Stimulated activated CD8-positive, alpha-beta memory T cell treated with anti-CD3 and anti-CD28 coated beads, Interleukin-12 subunit alpha, Interleukin-12 subunit beta, amount 100 ng/mL, for 1 hour (primary cell): ENCODE data around the gene APEH.
"Not testable (repeated sequence)": the region's sequence is repeated elsewhere in the genome, so short reads cannot be mapped to it uniquely, and the experiment has no call there.

ENCODE experiments used
- DNase-seq: peaks from one replicate; pipeline ENCODE4 v3.0.0-alpha.2; 2020; ENCODE audit warnings: low read depth

APEH gene

GRCh38 chr3:49690856-49691255, 16.7 kb downstream of the APEH start:
- DNase-seq = not testable (repeated sequence)

DNA sequence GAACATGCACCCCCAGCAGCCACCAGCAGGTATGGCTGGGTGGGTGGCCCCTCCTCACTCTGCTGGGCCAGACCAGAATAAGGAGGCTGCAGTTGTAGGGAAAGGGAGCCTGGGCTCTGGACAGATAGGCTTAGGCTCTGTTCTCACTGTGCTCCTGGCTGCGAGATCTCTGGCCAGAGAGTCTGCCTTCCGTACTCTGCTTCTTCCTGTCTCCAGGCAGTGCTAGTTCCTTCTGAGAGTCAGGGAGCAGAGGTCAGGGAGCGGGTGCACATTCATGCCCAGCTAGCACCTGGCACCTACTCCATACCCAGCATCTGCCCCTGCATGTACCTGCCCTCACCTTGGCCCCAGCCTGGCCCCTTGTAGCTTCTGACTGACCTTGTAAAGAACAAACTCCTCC, 17.3 kb downstream of the APEH start:
- DNase-seq = not testable (repeated sequence)

DNA sequence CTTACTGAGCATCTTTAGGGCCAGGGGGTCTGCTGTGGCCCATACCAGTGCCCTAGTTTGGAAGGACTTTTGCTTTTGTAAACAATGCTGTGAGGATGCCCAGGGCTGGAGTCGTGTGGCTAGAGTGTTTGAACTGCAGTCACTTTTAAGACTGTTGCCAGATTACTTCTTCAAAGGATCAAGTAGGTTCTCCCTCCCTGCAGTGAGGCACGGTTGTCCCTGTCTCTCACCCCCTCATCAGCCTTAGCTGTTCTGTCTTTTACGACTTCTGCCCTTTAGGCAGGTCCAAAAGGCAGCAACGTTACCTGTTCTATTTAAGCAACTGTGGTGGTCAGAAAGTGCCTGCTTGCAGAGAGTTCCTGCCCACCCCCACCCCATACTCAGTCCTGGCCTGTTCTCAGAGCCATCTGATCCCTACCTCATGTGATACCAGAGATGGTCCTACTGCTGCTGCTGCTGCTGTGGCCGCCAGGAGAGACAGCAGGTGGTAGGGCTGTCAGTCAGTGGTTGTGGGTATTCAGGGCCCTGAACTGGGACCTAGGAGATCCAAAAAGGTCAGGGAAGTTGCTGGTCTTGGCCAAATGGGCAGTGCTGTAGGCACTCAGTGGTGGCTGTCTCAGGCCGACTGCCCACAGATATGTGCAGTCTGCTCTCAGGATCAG, 20.4 kb downstream of the APEH start:
- DNase-seq = not testable (repeated sequence)

GRCh38 chr3:49695350-49696015, 21.3 kb downstream of the APEH start:
- DNase-seq = not testable (repeated sequence)

GRCh38 chr3:49699281-49699979, 25.3 kb downstream of the APEH start:
- DNase-seq = no peak

DNA sequence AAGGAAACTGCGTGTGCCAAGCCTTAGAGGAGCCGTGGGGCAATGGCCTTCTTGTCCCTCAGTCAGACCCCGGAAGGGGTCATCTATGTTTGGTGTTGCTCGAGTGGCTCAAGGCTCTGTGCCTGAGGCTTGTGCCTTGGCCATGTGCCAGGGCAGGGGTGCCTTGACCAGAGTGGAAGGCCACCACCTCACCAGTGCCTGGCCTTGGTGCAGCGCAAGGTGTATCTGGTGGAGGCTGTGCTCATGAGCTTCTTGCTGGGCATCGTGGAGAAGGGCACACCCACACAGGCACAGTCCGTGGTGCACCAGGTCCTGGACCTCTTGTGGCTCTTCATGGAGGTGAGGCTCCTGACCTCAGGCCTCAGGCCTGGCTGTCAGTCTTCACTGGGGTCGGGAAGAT, 25.9 kb downstream of the APEH start:
- no peak for DNase-seq

GRCh38 chr3:49700453-49701128, 26.4 kb downstream of the APEH start:
- DNase-seq = no peak

- no peak for DNase-seq
These were observed 27.4 kb downstream of the APEH start for GRCh38 chr3:49701388-49702077.

GRCh38 chr3:49702672-49703071, 28.5 kb downstream of the APEH start:
- no peak for DNase-seq

- peak; percentile 47 for DNase-seq
These were observed 29.3 kb downstream of the APEH start for GRCh38 chr3:49703443-49703927.

GRCh38 chr3:49703956-49704355, 29.8 kb downstream of the APEH start:
- DNase-seq = no peak

- no peak for DNase-seq
These were observed 30.5 kb downstream of the APEH start for GRCh38 chr3:49704629-49705028.

GRCh38 chr3:49705390-49705960, 31.3 kb downstream of the APEH start:
- DNase-seq = no peak

GRCh38 chr3:49706456-49707112, 32.4 kb downstream of the APEH start:
- no peak for DNase-seq

- DNase-seq = no peak
These were observed 32.9 kb downstream of the APEH start for GRCh38 chr3:49707113-49707480.

DNA sequence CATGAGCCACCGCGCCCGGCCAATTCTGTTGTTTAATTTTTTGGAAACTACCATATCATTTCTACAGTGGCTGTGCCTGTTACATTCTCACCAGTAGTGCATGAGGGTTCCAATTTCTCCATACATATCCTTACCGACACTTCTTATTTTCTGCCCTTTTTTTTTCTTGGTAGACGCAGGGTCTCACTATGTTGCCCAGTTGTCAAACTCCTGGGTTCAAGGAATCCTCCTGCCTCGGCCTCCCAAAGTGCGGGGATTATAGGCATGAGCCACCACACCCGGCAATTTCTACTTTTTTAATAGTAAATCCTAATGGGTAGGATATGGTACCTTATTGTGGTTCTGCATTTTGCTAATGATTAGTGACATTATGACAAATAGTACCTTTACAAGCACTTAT, 35.7 kb downstream of the APEH start:
- DNase-seq = no peak

DNA sequence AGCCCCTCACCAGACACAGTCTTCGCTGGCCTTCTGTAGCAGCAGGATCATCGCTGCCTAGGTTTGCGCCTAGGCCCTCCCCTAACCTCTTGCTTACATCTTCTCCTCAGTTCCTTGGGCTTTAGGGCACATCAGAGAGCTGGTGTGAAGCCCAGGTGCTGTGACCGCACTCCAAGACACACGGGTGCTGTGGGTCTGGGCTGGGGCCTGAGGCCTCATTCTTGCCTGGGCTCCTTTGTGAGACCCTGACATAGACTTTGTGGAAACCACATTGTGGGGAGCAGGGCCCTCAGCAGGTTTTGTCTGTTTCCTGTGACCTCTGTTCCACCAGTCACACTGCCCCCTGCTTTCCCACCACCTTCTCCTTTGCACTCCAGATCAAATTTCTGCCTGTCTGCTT, 37.3 kb downstream of the APEH start:
- DNase-seq = no peak

- DNase-seq = no peak
These were observed 38.0 kb downstream of the APEH start for GRCh38 chr3:49712166-49712565.

DNA sequence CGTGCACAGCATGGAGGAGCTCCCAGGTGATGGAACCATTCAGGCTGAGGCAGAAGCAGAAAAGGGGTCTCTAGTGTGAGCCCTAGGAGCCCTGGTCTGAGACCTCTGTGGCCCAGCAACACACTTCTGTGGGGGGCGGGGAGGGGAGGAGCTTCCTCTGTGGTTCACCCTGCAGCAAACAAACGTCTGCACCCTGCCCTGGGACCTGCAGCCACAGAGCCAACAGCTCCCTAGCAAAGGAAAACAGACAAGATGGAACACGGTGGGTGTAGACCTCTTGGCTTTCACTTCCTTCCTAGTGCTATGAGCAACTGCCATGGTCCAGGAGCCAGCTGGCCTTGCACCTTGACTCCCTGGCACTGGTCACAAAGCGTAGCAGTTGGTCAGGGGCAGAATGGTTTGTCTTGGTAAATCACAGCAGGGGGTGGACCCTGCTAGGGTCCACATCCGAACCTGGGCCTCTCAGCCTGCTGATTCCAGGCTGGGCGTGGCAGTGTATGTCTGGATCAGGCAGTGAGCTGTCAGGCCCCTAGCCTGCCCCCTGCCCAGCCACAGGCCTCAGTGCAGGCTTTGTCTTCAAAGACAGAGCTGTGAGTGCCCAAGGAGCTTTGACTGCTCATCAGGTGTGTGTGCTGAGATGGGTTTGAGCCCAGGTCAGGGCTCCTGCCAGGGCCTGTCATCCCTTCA, 38.6 kb downstream of the APEH start:
- no peak for DNase-seq

- DNase-seq = no peak
These were observed 39.4 kb downstream of the APEH start for GRCh38 chr3:49713336-49714105.
